Left lung (tissue), 10 donors: ENCODE data around the gene CLCN2. TPM values are rescaled to one million over a fixed set of nuclear protein-coding genes. Genes with fewer than 3 reads are reported as not detected.

Source experiments
- ATAC-seq: fragments of 200-7000 bp; cut with Tn5 transposase; one replicate; pipeline ENCODE4 v1.9.1; 2020; ENCODE audit warnings: moderate library complexity
- DNase-seq, 4 donors: peaks; one replicate each; pipeline ENCODE4 v3.0.0-alpha.2; 2013 to 2020
- H3K27ac ChIP-seq, 2 donors: fragments of 200-600 bp; sonication (generic) in 1 of 2; one replicate each; pipeline versions ENCODE4 v1.5.0 to v1.8.0; 2020 to 2021
- H3K27me3 ChIP-seq, 2 donors: fragments of 200-600 bp; sonication (generic) in 1 of 2; one replicate each; pipeline versions ENCODE4 v1.5.0 to v1.8.0; 2020 to 2021
- H3K36me3 ChIP-seq, 2 donors: fragments of 200-600 bp; sonication (generic) in 1 of 2; one replicate each; pipeline versions ENCODE4 v1.5.0 to v1.8.0; 2020 to 2021
- H3K4me1 ChIP-seq, 2 donors: fragments of 200-600 bp; one replicate each; pipeline ENCODE4 v1.8.0; 2021
- H3K4me3 ChIP-seq, 2 donors: fragments of 200-600 bp; sonication (generic) in 1 of 2; one replicate each; pipeline versions ENCODE4 v1.5.0 to v1.8.0; 2020 to 2021; ENCODE audit warnings: mild to moderate bottlenecking in 1 of 2
- H3K9me3 ChIP-seq, 2 donors: fragments of 200-600 bp; sonication (generic) in 1 of 2; one replicate each; pipeline versions ENCODE4 v1.5.0 to v1.8.0; 2020 to 2021
- intact Hi-C, 2 donors: fragments of 100-400 bp; cut with DNase I; formaldehyde crosslinking; loops; one replicate each; pipeline versions ENCODE4 v1.11.2 to v1.14.2; 2022
- polyA plus RNA-seq, 6 donors: library from polyadenylated mRNA; unstranded; fragments of 120-200 nt; gene quantifications; one replicate each; pipeline ENCODE4 v1.2.1, GENCODE V29; 2013; ENCODE audit not compliant: insufficient read length in 6 of 6
- total RNA-seq, 2 donors: library from RNA; stranded (reverse); fragmentation: NEBNext Ultra II Directional; extraction: Animal tissue kit (Norgen Biotek cat#: 25700); gene quantifications; one replicate each; pipeline ENCODE4 v1.2.1, GENCODE V29; 2021
- TF ChIP-seq, protein P1 (sequence below), 2 donors: fragments of 200-600 bp; sonication (generic) in 1 of 2; IDR thresholded peaks; one replicate each; pipeline versions ENCODE4 v1.5.0 to v1.8.0; 2021; ENCODE audit warnings: antibody characterized with exemption in 2 of 2
- donor health status: DM: no; HTN: yes; CAD: no.
- donor health status: DM: no; HTN: no; CAD: no.

CLCN2 gene
- total and polyA plus RNA-seq, 8 donors, result 4.4 to 12.0 (median 10.1) TPM

DNA sequence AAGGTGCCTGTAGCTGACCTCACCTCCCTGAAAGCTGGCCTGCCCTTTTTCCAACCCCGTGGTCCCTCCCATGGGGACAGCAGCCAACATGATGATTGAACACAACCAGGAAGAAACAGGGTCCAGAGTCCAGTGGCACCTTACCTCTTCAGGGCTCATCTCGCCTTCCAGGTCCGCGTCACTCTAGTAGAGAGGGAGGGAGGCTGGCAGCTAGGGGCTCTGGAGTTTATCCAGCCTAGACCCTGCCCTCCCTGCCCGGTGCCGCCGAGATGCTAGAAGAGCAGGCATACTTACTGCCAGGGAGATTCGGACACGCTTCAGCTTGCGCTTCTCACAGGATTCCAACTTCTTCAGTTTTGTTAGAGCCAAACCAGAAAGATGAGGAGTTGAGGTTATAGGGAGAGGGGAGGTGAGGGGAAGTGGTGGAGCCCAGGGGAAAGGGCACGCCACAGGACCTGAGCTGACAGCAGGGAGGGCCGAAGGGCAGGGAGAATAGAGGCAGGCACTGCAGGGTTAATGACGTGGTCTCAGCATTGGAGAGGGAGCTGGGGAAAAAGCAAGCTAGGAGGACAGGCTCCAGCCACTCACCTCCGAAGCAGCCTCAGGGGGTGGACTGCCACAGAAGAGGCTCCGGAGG is 9.1 kb downstream of the CLCN2 start:
- Histone ChIP-seq H3K4me3 (no peak overlapping the region), H3K4me1 (no peaks in the 10 kb centered on the region), H3K27ac (no peak overlapping the region), H3K9me3 (no peaks in the 10 kb centered on the region), H3K36me3 (peaks cover 0 to 10% of the 10 kb centered on the region in 2 donors), H3K27me3 (no peaks in the 10 kb centered on the region)
- DNase-seq, result no peak
- TF ChIP-seq, protein P1, sequence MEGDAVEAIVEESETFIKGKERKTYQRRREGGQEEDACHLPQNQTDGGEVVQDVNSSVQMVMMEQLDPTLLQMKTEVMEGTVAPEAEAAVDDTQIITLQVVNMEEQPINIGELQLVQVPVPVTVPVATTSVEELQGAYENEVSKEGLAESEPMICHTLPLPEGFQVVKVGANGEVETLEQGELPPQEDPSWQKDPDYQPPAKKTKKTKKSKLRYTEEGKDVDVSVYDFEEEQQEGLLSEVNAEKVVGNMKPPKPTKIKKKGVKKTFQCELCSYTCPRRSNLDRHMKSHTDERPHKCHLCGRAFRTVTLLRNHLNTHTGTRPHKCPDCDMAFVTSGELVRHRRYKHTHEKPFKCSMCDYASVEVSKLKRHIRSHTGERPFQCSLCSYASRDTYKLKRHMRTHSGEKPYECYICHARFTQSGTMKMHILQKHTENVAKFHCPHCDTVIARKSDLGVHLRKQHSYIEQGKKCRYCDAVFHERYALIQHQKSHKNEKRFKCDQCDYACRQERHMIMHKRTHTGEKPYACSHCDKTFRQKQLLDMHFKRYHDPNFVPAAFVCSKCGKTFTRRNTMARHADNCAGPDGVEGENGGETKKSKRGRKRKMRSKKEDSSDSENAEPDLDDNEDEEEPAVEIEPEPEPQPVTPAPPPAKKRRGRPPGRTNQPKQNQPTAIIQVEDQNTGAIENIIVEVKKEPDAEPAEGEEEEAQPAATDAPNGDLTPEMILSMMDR (IDR thresholded peaks at IDR 0.05), result no peak
- intact Hi-C loops, result no loop called here
- no peak for ATAC-seq

DNA sequence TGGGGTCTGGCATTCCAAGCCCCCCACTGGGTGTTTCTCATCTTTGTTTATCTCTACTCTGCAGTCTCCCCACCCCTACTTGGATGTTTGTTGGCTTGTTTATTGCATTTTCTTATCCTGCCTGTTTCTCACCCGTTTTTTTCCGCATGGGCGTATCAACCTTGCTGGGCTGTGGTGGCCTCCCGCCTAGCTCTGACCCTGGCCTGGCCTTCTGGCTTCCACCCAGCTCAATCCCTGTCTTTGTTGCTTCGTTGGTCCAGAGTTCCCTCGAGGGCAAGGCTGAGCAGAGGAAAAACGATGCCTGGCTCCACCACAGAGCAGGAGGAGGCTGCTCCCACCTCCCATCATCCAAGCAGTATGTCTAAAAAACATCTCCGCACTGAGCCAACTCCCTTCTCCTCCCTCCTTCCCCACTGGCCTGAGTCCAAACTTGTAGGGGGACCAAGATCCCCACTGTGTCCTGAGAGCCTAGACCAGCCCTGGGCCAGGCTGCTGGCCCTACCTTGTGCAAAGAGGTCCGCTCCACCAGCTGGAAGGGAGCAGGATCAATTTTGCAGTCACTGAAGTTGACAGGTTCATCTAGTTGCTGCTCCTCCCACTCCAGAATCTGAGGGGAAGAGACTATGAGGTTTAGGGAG is 9.8 kb downstream of the CLCN2 start:
- DNase-seq (no peak), ATAC-seq (no peak)
- Histone ChIP-seq H3K4me1 (no peaks in the 10 kb centered on the region), H3K4me3 (no peak overlapping the region), H3K9me3 (no peaks in the 10 kb centered on the region), H3K27me3 (no peaks in the 10 kb centered on the region), H3K36me3 (peaks cover 0 to 9% of the 10 kb centered on the region in 2 donors), H3K27ac (no peak overlapping the region)
- intact Hi-C loops, result no loop called here
- TF ChIP-seq, protein P1 (IDR thresholded peaks at IDR 0.05), result no peak

DNA sequence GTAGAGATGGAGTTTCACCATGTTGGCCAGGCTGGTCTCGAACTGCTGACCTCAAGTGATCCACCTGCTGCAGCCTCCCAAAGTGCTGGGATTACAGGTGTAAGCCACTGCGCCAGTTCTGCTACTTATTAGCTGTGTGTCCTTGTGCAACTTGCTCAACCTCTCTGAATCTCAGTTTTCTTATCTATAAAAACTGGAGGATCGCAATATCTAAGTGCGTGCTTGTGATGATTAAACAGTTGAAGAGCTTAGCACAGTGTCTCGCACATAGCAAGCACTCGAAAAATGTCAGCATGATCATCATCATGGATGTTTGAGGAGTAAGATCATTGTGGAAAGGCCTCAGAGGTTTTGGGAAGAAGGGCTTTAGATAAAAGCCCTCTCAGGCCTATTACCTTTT is 10.8 kb downstream of the CLCN2 start:
- intact Hi-C loops, result no loop called here
- H3K27me3 ChIP-seq, result no peaks in the 10 kb centered on the region
- ATAC-seq (no peak), DNase-seq (no peak)
- H3K36me3 ChIP-seq, result peaks cover 0 to 9% of the 10 kb centered on the region in 2 donors
- H3K4me1 ChIP-seq, result peaks cover 0 to 3% of the 10 kb centered on the region in 2 donors
- H3K4me3 ChIP-seq, result no peak overlapping the region
- no peak overlapping the region for H3K27ac ChIP-seq
- H3K9me3 ChIP-seq, result no peaks in the 10 kb centered on the region
- TF ChIP-seq, protein P1 (IDR thresholded peaks at IDR 0.05), result no peak

DNA sequence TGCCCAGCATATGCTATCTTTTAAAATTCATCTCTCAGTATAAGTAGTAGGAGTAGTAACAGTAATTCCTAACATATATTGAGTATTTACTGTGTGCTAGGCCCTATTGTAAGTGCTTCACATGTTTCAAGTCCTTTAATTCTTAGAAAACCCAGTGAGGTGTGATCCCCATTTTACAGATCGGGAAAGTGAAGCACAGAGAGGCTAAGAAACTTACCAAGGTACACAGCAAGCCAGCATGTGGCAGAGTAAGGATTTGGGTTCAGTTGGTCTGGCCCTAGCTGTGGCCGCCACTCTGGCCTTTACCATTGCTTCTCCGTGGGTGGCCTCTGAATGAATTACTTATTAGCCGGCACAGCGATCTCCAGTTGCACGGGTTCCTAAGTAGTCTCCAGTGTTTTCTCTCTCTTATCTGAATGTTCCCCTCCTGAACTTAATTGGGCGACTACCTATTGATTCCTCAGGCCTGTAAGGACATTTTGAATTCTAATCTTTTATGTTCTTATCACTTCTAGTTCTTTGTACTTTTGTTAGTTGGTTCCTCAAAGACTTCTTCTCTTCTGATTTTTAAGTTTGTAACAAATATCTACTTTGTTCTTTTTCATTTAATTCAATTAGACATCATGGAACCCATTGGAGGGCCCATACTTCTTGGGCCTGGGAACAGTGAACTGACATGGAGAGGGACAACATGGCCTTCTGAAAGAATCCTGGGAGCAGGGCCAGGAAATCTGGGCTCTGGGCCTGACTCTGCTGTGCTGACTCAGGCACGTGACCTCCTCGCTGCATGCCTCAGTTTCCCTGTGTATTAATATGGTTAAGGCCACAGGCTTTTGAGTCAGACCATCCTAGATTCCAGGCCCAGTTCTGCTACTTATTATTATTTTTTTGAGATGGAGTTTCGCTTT is 11.6 kb downstream of the CLCN2 start:
- Histone ChIP-seq H3K4me1 (peaks cover 0 to 7% of the 10 kb centered on the region in 2 donors), H3K27me3 (no peaks in the 10 kb centered on the region), H3K9me3 (no peaks in the 10 kb centered on the region), H3K27ac (no peak overlapping the region), H3K36me3 (peaks cover 0 to 6% of the 10 kb centered on the region in 2 donors), H3K4me3 (no peak overlapping the region)
- DNase-seq (no peak), ATAC-seq (no peak)
- intact Hi-C loops, result no loop called here
- TF ChIP-seq, protein P1 (IDR thresholded peaks at IDR 0.05), result no peak

DNA sequence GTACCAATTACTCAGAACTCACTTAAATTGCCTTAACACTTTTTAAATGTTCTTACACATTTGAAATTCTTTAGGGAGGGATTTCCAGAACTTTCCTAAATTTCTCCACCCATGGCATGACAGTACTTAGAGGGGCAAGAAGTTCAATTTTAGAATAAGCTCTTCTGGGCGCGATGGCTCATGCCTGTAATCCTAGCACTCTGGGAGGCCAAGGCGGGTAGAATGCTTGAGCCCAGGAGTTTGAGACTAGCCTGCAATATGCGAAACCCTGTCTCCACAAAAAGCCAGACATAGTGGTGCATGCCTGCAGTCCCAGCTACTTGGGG is 13.4 kb downstream of the CLCN2 start:
- intact Hi-C loops, result no loop called here
- no peak overlapping the region for H3K4me3 ChIP-seq
- no peaks in the 10 kb centered on the region for H3K9me3 ChIP-seq
- no peaks in the 10 kb centered on the region for H3K27me3 ChIP-seq
- TF ChIP-seq, protein P1 (IDR thresholded peaks at IDR 0.05), result no peak
- DNase-seq (no peak), ATAC-seq (no peak)
- no peak overlapping the region for H3K27ac ChIP-seq
- peaks cover 0 to 22% of the 10 kb centered on the region in 2 donors for H3K36me3 ChIP-seq
- peaks cover 0 to 7% of the 10 kb centered on the region in 2 donors for H3K4me1 ChIP-seq
